Measurements from ENCODE around the gene POLR3K.

DNA sequence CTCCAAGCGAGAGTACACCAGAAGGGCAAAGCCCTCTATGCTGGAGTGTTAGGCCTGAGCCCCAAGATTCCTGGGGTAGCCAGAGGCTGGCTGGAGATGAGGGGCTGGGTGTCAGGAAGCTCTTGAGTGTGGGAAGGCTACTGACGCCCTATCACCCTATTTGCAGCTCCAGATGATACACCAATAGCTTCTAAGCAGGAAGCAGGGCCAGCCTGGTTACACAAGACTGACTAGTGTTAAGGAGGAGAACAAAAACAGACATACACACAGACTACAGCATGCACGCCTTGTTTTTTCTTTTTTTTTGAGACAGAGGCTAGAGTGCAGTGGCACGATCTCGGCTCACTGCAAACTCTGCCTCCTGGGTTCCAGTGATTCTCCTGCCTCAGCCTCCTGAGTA, 15.9 kb downstream of the POLR3K start:
- TF ChIP-seq, protein P1, sequence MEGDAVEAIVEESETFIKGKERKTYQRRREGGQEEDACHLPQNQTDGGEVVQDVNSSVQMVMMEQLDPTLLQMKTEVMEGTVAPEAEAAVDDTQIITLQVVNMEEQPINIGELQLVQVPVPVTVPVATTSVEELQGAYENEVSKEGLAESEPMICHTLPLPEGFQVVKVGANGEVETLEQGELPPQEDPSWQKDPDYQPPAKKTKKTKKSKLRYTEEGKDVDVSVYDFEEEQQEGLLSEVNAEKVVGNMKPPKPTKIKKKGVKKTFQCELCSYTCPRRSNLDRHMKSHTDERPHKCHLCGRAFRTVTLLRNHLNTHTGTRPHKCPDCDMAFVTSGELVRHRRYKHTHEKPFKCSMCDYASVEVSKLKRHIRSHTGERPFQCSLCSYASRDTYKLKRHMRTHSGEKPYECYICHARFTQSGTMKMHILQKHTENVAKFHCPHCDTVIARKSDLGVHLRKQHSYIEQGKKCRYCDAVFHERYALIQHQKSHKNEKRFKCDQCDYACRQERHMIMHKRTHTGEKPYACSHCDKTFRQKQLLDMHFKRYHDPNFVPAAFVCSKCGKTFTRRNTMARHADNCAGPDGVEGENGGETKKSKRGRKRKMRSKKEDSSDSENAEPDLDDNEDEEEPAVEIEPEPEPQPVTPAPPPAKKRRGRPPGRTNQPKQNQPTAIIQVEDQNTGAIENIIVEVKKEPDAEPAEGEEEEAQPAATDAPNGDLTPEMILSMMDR (conservative IDR thresholded peaks at IDR 0.05; ENCODE audit: low read length), result no peak
- TF ChIP-seq EZH2phosphoT487 (IDR thresholded peaks at IDR 0.05; ENCODE audit: borderline replicate concordance, low read depth, low read length), result no peak
